NOMO-1 treated with DMSO at 0.1 percent for 48 hours (cell line): ENCODE measurements around the gene RPL3.

Experiments
- DNase-seq: peaks from one replicate; lab custom pipeline; 2025; ENCODE audit not compliant: unreplicated experiment; lab: John Stamatoyannopoulos, UW

The RPL3 gene

GRCh38 chr22:39265143-39265886 is 54.1 kb downstream of the RPL3 start:
- no peak for DNase-seq

GRCh38 chr22:39264349-39265038 is 54.9 kb downstream of the RPL3 start:
- peak; percentile 51 for DNase-seq

GRCh38 chr22:39263626-39264348 is 55.6 kb downstream of the RPL3 start:
- DNase-seq: no peak
